ENCODE results near the gene FAM53C.

DNA sequence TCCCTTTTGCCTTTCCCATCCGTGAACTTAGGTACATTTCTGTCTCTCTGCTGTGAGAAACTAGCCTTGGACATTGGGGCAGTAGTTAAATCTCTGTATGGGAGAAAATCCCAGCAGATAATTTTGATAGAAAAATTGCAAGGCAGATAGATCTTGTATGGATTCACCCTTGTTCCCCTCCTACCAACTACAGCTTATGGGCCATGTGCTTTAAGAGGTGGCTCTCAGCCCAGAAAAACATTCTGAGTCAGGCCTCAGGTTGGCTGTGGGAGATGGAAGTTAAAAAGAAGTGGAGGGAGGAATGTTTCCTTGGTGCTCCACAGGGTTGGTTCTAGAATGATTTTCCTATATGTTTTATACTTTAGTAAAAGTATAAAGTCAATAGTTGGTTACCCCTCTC lies 13.0 kb downstream of the FAM53C start:
- TF ChIP-seq, protein P1, sequence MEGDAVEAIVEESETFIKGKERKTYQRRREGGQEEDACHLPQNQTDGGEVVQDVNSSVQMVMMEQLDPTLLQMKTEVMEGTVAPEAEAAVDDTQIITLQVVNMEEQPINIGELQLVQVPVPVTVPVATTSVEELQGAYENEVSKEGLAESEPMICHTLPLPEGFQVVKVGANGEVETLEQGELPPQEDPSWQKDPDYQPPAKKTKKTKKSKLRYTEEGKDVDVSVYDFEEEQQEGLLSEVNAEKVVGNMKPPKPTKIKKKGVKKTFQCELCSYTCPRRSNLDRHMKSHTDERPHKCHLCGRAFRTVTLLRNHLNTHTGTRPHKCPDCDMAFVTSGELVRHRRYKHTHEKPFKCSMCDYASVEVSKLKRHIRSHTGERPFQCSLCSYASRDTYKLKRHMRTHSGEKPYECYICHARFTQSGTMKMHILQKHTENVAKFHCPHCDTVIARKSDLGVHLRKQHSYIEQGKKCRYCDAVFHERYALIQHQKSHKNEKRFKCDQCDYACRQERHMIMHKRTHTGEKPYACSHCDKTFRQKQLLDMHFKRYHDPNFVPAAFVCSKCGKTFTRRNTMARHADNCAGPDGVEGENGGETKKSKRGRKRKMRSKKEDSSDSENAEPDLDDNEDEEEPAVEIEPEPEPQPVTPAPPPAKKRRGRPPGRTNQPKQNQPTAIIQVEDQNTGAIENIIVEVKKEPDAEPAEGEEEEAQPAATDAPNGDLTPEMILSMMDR (IDR thresholded peaks at IDR 0.05) = no peak
- no peak for TF ChIP-seq POLR2A (IDR thresholded peaks at IDR 0.05)
